HepG2 (cell line): ENCODE results near the gene PTGR1. TPM values are rescaled to one million over a fixed set of nuclear protein-coding genes. Genes with fewer than 3 reads are reported as not detected.

Experiments used
- BORCS8-MEF2B ChIP-seq: sonication (generic); formaldehyde crosslinking; IDR thresholded peaks from 2 replicates; pipeline ENCODE4 v1.8.0; 2022; ENCODE audit warnings: mild to moderate bottlenecking, missing genetic modification reagents
- FOXP1 ChIP-seq, 2 experiments: fragments of 450-650 bp in 1 of 2; IDR thresholded peaks; 2 replicates each; pipeline ENCODE4 v1.6.1; 2017 to 2018; ENCODE audit warnings: antibody characterized with exemption in 1 of 2
- FUBP1 ChIP-seq: sonication (generic); formaldehyde crosslinking; IDR thresholded peaks from 2 replicates; pipeline ENCODE4 v1.5.1; 2020; ENCODE audit warnings: missing genetic modification reagents, mild to moderate bottlenecking, borderline replicate concordance
- NCOA2 ChIP-seq: sonication (generic); formaldehyde crosslinking; IDR thresholded peaks from 2 replicates; pipeline ENCODE4 v1.8.0; 2022; ENCODE audit warnings: inconsistent platforms
- PRMT3 ChIP-seq: sonication (generic); formaldehyde crosslinking; IDR thresholded peaks from 2 replicates; pipeline ENCODE4 v1.8.1; 2022; ENCODE audit warnings: low read depth, mild to moderate bottlenecking, moderate library complexity, missing genetic modification reagents, borderline replicate concordance
- RXRA ChIP-seq: sonication (generic); formaldehyde crosslinking; IDR thresholded peaks from 2 replicates; pipeline ENCODE4 v1.5.1; 2020; ENCODE audit warnings: missing genetic modification reagents
- SIN3A ChIP-seq: IDR thresholded peaks from 2 replicates; pipeline ENCODE4 v1.6.1; 2011; ENCODE audit warnings: low read depth, mild to moderate bottlenecking, control low read depth, low read length, borderline replicate concordance
- SMAD9 ChIP-seq: sonication (generic); formaldehyde crosslinking; IDR thresholded peaks from 2 replicates; pipeline ENCODE4 v1.5.1; 2020; ENCODE audit warnings: mild to moderate bottlenecking, missing genetic modification reagents
- STAT5B ChIP-seq: sonication (generic); formaldehyde crosslinking; IDR thresholded peaks from 2 replicates; pipeline ENCODE4 v1.4.0; 2020; ENCODE audit warnings: missing genetic modification reagents
- THAP8 ChIP-seq: sonication (generic); formaldehyde crosslinking; IDR thresholded peaks from 2 replicates; pipeline ENCODE4 v1.5.1; 2020; ENCODE audit warnings: missing genetic modification reagents, mild to moderate bottlenecking, borderline replicate concordance
- ZBTB44 ChIP-seq: sonication (generic); formaldehyde crosslinking; IDR thresholded peaks from 2 replicates; pipeline ENCODE4 v1.4.0; 2020; ENCODE audit warnings: missing genetic modification reagents
- ZNF124 ChIP-seq: sonication (generic); formaldehyde crosslinking; IDR thresholded peaks from 2 replicates; pipeline ENCODE4 v1.4.0; 2020; ENCODE audit warnings: missing genetic modification reagents
- ZNF768 ChIP-seq: sonication (generic); formaldehyde crosslinking; IDR thresholded peaks from 2 replicates; pipeline ENCODE4 v1.4.0; 2020; ENCODE audit warnings: missing genetic modification reagents
- ZNF800 ChIP-seq: sonication (generic); formaldehyde crosslinking; IDR thresholded peaks from 2 replicates; pipeline ENCODE4 v1.4.0; 2020; ENCODE audit warnings: missing genetic modification reagents
- ZNF816 ChIP-seq: sonication (generic); formaldehyde crosslinking; IDR thresholded peaks from 2 replicates; pipeline ENCODE4 v1.8.0; 2022; ENCODE audit warnings: missing genetic modification reagents, mild to moderate bottlenecking, borderline replicate concordance
- ZNF850 ChIP-seq: sonication (generic); formaldehyde crosslinking; conservative IDR thresholded peaks from 2 replicates; pipeline ENCODE4 v1.9.0; 2021; ENCODE audit warnings: mild to moderate bottlenecking, missing genetic modification reagents
- polyA plus RNA-seq, 8 experiments: library from polyadenylated mRNA; depleted of rRNA in 3 of 8; stranded (reverse) in 7 of 8; unstranded in 1 of 8; fragments of >200 nt; fragmentation: Illumina TruSeq in 4 of 8; extraction: Trizol in 4 of 8; gene quantifications; 2 replicates each; pipeline versions ENCODE4 v1.2.1 to v1.2.3, GENCODE V29; 2011 to 2016; ENCODE audit warnings: low read depth in 4 of 8, missing spikeins in 1 of 8, mixed read lengths in 1 of 8; ENCODE audit not compliant: insufficient read depth in 1 of 8
- total RNA-seq, 5 experiments: library from RNA; depleted of rRNA; stranded (reverse); fragments of >200 nt; fragmentation: Illumina TruSeq; extraction: Trizol; gene quantifications; 2 replicates each; pipeline ENCODE4 v1.2.3, GENCODE V29; 2016; ENCODE audit warnings: low read depth in 1 of 5

PTGR1 gene
- total and polyA plus RNA-seq, 2 of the 13 experiments (the other 11 are each of a cell fraction or from before 2014, with no cell fraction given) = 6.0 to 15.8 TPM

- TF ChIP-seq ZNF800 (peak; percentile 83), FUBP1 (CRISPR knock-in tag) (no peak), ZNF850 (CRISPR knock-in tag) (no peak), ZNF816 (no peak), ZNF768 (CRISPR knock-in tag) (no peak; the same call in 1 of the 2 replicates), STAT5B (CRISPR knock-in tag) (no peak), FOXP1 (IDR thresholded peaks at IDR 0.05) (no peak), FOXP1 (CRISPR knock-in tag; IDR thresholded peaks at IDR 0.05) (no peak), SMAD9 (CRISPR knock-in tag) (no peak), ZNF124 (CRISPR knock-in tag) (no peak; the same call in 1 of the 2 replicates), ZBTB44 (CRISPR knock-in tag) (no peak), RXRA (no peak; the same call in 1 of the 2 replicates), BORCS8-MEF2B (no peak), NCOA2 (CRISPR knock-in tag) (peak; percentile 50; the same call in 1 of the 2 replicates), PRMT3 (no peak), THAP8 (CRISPR knock-in tag) (no peak), SIN3A (peak; percentile 99)
Observed at GRCh38 chr9:111630964-111631213, 31.4 kb upstream of the PTGR1 start (continued).
